Caco-2 (cell line): ENCODE data around the gene GGTLC2. TPM values are rescaled to one million over a fixed set of nuclear protein-coding genes. Genes with fewer than 3 reads are reported as not detected.

Experiments
- BruUV-seq: library from RNA; stranded (reverse); fragments of 400-500 nt; replicated peaks from 2 replicates; lab custom pipeline; 2021; lab: Mats Ljungman, UMichigan
- CTCF ChIA-PET: fragments of 300-600 bp; sonication (Branson Sonifier 250); formaldehyde crosslinking; loops from one replicate; lab custom pipeline; 2022; ENCODE audit warnings: antibody characterized with exemption; lab: Charles Lee
- POLR2A ChIA-PET: fragments of 300-600 bp; sonication (Branson Sonifier 250); formaldehyde crosslinking; loops from one replicate; lab custom pipeline; 2022; ENCODE audit warnings: antibody characterized with exemption; lab: Charles Lee
- DNase-seq, 2 experiments: peaks; one replicate each; pipeline versions ENCODE4 v3.0.0 to v3.0.0-alpha.2; 2020 to 2022
- H3K27me3 ChIP-seq: replicated peaks from 2 replicates; pipeline ENCODE4 v1.6.0; 2011; ENCODE audit warnings: low read length; ENCODE audit not compliant: control insufficient read depth, insufficient read depth
- H3K36me3 ChIP-seq: 2 replicates; pipeline ENCODE4 v1.5.1; 2011; ENCODE audit warnings: low read length; ENCODE audit not compliant: control insufficient read depth, insufficient read depth
- H3K4me1 ChIP-seq: fragments of 250-450 bp; sonication (Bioruptor Pico); 2 replicates; pipeline ENCODE4 v1.5.1; 2020; ENCODE audit warnings: mild to moderate bottlenecking
- H3K4me3 ChIP-seq: 2 replicates; pipeline ENCODE4 v1.5.1; 2011; ENCODE audit warnings: low read depth, mild to moderate bottlenecking, control low read depth, low read length
- H3K9me3 ChIP-seq: fragments of 250-450 bp; sonication (Bioruptor Pico); 2 replicates; pipeline ENCODE4 v1.5.1; 2020; ENCODE audit warnings: mild to moderate bottlenecking, moderate library complexity
- H3K27ac Mint-ChIP-seq: one replicate; pipeline ENCODE4 v1.8.0; 2022; ENCODE audit warnings: mixed read lengths; ENCODE audit not compliant: unreplicated experiment
- H3K27me3 Mint-ChIP-seq: one replicate; pipeline ENCODE4 v1.8.0; 2022; ENCODE audit warnings: mixed read lengths; ENCODE audit not compliant: insufficient read depth, unreplicated experiment
- H3K36me3 Mint-ChIP-seq: one replicate; pipeline ENCODE4 v1.8.0; 2022; ENCODE audit warnings: mild to moderate bottlenecking, mixed read lengths; ENCODE audit not compliant: insufficient read depth, unreplicated experiment
- H3K4me1 Mint-ChIP-seq: one replicate; pipeline ENCODE4 v1.8.0; 2022; ENCODE audit warnings: low read depth, mixed read lengths; ENCODE audit not compliant: unreplicated experiment
- H3K4me3 Mint-ChIP-seq: one replicate; pipeline ENCODE4 v1.8.0; 2022; ENCODE audit warnings: mild to moderate bottlenecking, moderate library complexity, mixed read lengths; ENCODE audit not compliant: unreplicated experiment
- H3K9me3 Mint-ChIP-seq: one replicate; pipeline ENCODE4 v1.8.0; 2022; ENCODE audit warnings: mixed read lengths; ENCODE audit not compliant: unreplicated experiment
- intact Hi-C: fragments of 100-400 bp; cut with micrococcal nuclease; formaldehyde crosslinking; loops from one replicate; pipeline ENCODE4 v1.10.0; 2022; ENCODE audit not compliant: unreplicated experiment
- total RNA-seq: library from RNA; stranded (reverse); gene quantifications from 2 replicates; pipeline ENCODE4 v1.2.3, GENCODE V29; 2022
- TF ChIP-seq, protein P1 (sequence below), 2 experiments: fragments of 200-600 bp in 1 of 2; IDR thresholded peaks; 1 replicate in 1 of 2; 2 replicates in 1 of 2; pipeline versions ENCODE4 v1.5.1 to v1.8.0; 2011 to 2022; ENCODE audit warnings: antibody characterized with exemption in 1 of 2, control low read depth in 1 of 2, inconsistent platforms in 1 of 2, low read depth in 1 of 2, low read length in 1 of 2, mild to moderate bottlenecking in 1 of 2, moderate library complexity in 1 of 2; ENCODE audit not compliant: insufficient read depth in 1 of 2, severe bottlenecking in 1 of 2, unreplicated experiment in 1 of 2

Gene GGTLC2
- total RNA-seq, 1 experiment from 2014 or later, result 0.34 TPM

GRCh38 chr22:22662095-22662494 lies 17.7 kb downstream of the GGTLC2 start:
- H3K4me3 ChIP-seq, result no peak overlapping the region
- no peak overlapping the region for H3K4me3 Mint-ChIP-seq
- no peaks in the 10 kb centered on the region for H3K27me3 ChIP-seq
- no peak overlapping the region for H3K27ac Mint-ChIP-seq
- no peaks in the 10 kb centered on the region for H3K4me1 Mint-ChIP-seq
- no peaks in the 10 kb centered on the region for H3K36me3 Mint-ChIP-seq
- BruUV-seq, result no TSS peak
- no peaks in the 10 kb centered on the region for H3K4me1 ChIP-seq
- H3K9me3 ChIP-seq, result no peaks in the 10 kb centered on the region
- ChIA-PET POLR2A (no interaction called here), CTCF (interaction anchor here (0.7 kb wide), 1 partner anchor 434 kb away, joined by 3 read pairs; no protein-coding TSS in a partner anchor)
- intact Hi-C loops, result no loop called here
- H3K27me3 Mint-ChIP-seq, result no peaks in the 10 kb centered on the region
- TF ChIP-seq, protein P1, sequence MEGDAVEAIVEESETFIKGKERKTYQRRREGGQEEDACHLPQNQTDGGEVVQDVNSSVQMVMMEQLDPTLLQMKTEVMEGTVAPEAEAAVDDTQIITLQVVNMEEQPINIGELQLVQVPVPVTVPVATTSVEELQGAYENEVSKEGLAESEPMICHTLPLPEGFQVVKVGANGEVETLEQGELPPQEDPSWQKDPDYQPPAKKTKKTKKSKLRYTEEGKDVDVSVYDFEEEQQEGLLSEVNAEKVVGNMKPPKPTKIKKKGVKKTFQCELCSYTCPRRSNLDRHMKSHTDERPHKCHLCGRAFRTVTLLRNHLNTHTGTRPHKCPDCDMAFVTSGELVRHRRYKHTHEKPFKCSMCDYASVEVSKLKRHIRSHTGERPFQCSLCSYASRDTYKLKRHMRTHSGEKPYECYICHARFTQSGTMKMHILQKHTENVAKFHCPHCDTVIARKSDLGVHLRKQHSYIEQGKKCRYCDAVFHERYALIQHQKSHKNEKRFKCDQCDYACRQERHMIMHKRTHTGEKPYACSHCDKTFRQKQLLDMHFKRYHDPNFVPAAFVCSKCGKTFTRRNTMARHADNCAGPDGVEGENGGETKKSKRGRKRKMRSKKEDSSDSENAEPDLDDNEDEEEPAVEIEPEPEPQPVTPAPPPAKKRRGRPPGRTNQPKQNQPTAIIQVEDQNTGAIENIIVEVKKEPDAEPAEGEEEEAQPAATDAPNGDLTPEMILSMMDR (IDR thresholded peaks at IDR 0.05; ENCODE audit: insufficient read depth in 1 of 2, low read depth in 1 of 2, low read length in 1 of 2, severe bottlenecking in 1 of 2, unreplicated experiment in 1 of 2), result no peak
- no peak for DNase-seq
- no peaks in the 10 kb centered on the region for H3K36me3 ChIP-seq
- H3K9me3 Mint-ChIP-seq, result no peaks in the 10 kb centered on the region

GRCh38 chr22:22663861-22664800 lies 19.7 kb downstream of the GGTLC2 start:
- ChIA-PET POLR2A (no interaction called here), CTCF (no interaction called here)
- H3K4me3 Mint-ChIP-seq, result no peak overlapping the region
- intact Hi-C loops, result no loop called here
- Histone ChIP-seq H3K4me1 (no peaks in the 10 kb centered on the region), H3K27me3 (no peaks in the 10 kb centered on the region), H3K36me3 (no peaks in the 10 kb centered on the region), H3K9me3 (no peaks in the 10 kb centered on the region), H3K4me3 (no peak overlapping the region)
- no peaks in the 10 kb centered on the region for H3K4me1 Mint-ChIP-seq
- TF ChIP-seq, protein P1 (IDR thresholded peaks at IDR 0.05; ENCODE audit: insufficient read depth in 1 of 2, low read depth in 1 of 2, low read length in 1 of 2, severe bottlenecking in 1 of 2, unreplicated experiment in 1 of 2), result no peak
- no peak overlapping the region for H3K27ac Mint-ChIP-seq
- no peaks in the 10 kb centered on the region for H3K9me3 Mint-ChIP-seq
- no peak for DNase-seq
- no TSS peak for BruUV-seq
- no peaks in the 10 kb centered on the region for H3K36me3 Mint-ChIP-seq
- H3K27me3 Mint-ChIP-seq, result no peaks in the 10 kb centered on the region

DNA sequence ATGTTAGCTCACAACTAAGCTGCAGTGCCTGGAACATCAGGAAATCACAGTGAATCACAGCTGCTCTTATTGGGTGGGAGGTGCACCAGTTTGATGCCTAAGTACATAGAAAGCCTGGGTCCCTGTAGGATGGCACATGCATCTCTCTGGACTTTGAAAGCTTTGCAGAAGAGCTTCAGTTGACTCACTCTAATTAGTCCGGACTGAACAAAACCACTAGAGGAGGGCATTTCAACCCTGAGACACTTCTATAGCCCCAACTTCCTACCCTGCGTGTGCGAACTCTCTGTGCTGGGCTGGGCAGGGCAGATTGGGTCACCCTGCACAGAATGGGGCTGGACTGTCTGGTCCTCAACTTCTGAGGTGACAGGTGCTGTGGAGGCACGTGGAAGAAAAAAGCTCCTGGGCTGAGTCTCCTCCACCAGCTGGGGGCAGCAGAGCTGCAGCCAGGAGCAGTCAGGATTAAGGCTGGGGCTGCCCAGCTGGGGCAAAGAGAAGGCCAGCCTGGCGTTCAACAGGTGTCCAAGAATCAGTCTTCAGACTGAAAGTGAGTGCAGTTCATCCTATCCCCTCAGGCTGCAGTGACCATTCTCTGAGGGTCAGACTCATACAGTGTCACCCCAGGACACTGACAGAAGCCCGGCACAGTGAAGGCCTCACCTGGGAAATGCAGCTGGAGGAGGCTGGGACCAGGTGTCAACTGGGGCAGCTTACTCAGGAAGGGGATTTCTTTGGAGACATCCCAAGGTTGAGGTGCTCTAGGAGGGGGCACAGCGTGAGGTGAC lies 22.1 kb downstream of the GGTLC2 start:
- Mint-ChIP-seq H3K9me3 (no peaks in the 10 kb centered on the region), H3K4me1 (no peaks in the 10 kb centered on the region), H3K27ac (no peak overlapping the region), H3K4me3 (no peak overlapping the region), H3K36me3 (no peaks in the 10 kb centered on the region), H3K27me3 (peaks cover 2% of the 10 kb centered on the region)
- peak; percentile 71 to 75 for DNase-seq
- Histone ChIP-seq H3K4me3 (no peak overlapping the region), H3K4me1 (no peaks in the 10 kb centered on the region), H3K9me3 (no peaks in the 10 kb centered on the region), H3K27me3 (no peaks in the 10 kb centered on the region), H3K36me3 (no peaks in the 10 kb centered on the region)
- intact Hi-C loops, result loop anchor here (1.0 kb wide), 1 partner anchor 21 kb away; no protein-coding TSS in a partner anchor
- TF ChIP-seq, protein P1 (IDR thresholded peaks at IDR 0.05; ENCODE audit: insufficient read depth in 1 of 2, low read depth in 1 of 2, low read length in 1 of 2, severe bottlenecking in 1 of 2, unreplicated experiment in 1 of 2), result peak; percentile 53 to 79
- ChIA-PET POLR2A (interaction anchor here (0.6 kb wide), 2 partner anchors 19 to 99 kb away, joined by 3 to 5 read pairs; no protein-coding TSS in a partner anchor), CTCF (interaction anchor here (0.6 to 2.7 kb wide), 17 partner anchors 11 to 259 kb away, joined by 3 to 27 read pairs (median 3); no protein-coding TSS in a partner anchor)
- no TSS peak for BruUV-seq
